Vagina (tissue), 2 donors: ENCODE results near the gene DAB1.

ENCODE experiments used
- POLR2AphosphoS5 ChIP-seq, 2 donors: sonication (generic); formaldehyde crosslinking; IDR thresholded peaks; one replicate each; pipeline ENCODE4 v1.9.0; 2017; ENCODE audit warnings: antibody characterized with exemption in 2 of 2, mild to moderate bottlenecking in 2 of 2, low read depth in 1 of 2; ENCODE audit not compliant: insufficient read depth in 1 of 2
- TF ChIP-seq, protein P1 (sequence below), 3 experiments: fragments of 450-650 bp in 2 of 3; fragments of 200-600 bp in 1 of 3; sonication (generic) in 1 of 3; IDR thresholded peaks; one replicate each; pipeline ENCODE4 v1.5.1; 2017 to 2019; ENCODE audit warnings: antibody characterized with exemption in 3 of 3, mild to moderate bottlenecking in 2 of 3, moderate library complexity in 2 of 3

DNA sequence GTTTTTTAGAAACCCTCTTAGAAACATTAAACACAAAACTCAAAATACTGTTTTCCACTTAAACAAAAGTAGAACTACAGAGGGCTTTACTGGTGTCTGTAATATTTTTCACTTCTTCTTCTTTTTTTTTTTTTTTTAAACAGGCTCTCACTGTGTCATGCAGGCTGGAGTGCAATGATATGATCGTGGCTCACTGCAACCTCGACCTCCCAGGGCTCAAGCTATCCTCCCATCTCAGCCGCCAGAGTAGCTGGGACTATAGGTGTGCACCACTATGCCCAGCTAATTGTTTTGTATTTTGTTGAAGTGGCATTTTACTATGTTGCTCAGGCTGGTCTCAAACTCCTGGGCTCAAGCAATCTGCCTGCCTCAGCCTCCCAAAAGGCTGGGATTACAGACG, 194.8 kb downstream of the DAB1 start:
- TF ChIP-seq, protein P1, sequence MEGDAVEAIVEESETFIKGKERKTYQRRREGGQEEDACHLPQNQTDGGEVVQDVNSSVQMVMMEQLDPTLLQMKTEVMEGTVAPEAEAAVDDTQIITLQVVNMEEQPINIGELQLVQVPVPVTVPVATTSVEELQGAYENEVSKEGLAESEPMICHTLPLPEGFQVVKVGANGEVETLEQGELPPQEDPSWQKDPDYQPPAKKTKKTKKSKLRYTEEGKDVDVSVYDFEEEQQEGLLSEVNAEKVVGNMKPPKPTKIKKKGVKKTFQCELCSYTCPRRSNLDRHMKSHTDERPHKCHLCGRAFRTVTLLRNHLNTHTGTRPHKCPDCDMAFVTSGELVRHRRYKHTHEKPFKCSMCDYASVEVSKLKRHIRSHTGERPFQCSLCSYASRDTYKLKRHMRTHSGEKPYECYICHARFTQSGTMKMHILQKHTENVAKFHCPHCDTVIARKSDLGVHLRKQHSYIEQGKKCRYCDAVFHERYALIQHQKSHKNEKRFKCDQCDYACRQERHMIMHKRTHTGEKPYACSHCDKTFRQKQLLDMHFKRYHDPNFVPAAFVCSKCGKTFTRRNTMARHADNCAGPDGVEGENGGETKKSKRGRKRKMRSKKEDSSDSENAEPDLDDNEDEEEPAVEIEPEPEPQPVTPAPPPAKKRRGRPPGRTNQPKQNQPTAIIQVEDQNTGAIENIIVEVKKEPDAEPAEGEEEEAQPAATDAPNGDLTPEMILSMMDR (IDR thresholded peaks at IDR 0.05): no peak
- no peak for TF ChIP-seq POLR2AphosphoS5 (IDR thresholded peaks at IDR 0.05; ENCODE audit: insufficient read depth in 1 of 2, low read depth in 1 of 2)
